K562 (cell line): ENCODE measurements around the gene CCDC137.

ENCODE experiments used
- E2F4 ChIP-seq: sonication (generic); formaldehyde crosslinking; IDR thresholded peaks from 2 replicates; pipeline ENCODE4 v1.8.0; 2022; ENCODE audit warnings: mild to moderate bottlenecking, low read depth, missing genetic modification reagents
- ETS2 ChIP-seq: IDR thresholded peaks from 2 replicates; pipeline ENCODE4 v1.6.1; 2016; ENCODE audit warnings: borderline replicate concordance, missing genetic modification characterization, mild to moderate bottlenecking, moderate library complexity, missing compliant biosample characterization; ENCODE audit not compliant: poor library complexity, severe bottlenecking
- EZH2 ChIP-seq: IDR thresholded peaks from 2 replicates; pipeline ENCODE4 v1.6.1; 2012; ENCODE audit warnings: low read depth, mild to moderate bottlenecking, inconsistent platforms, low read length, borderline replicate concordance
- MAZ ChIP-seq, 2 experiments: fragments of 450-650 bp in 1 of 2; sonication (generic) in 1 of 2; formaldehyde crosslinking; IDR thresholded peaks in 1 of 2; conservative IDR thresholded peaks in 1 of 2; 2 replicates each; pipeline versions ENCODE4 v1.4.0 to v1.5.0; 2020; ENCODE audit warnings: mild to moderate bottlenecking in 1 of 2, missing genetic modification reagents in 1 of 2
- MYC ChIP-seq, 2 experiments: fragments of 250-450 bp in 1 of 2; sonication (Bioruptor Pico) in 1 of 2; IDR thresholded peaks; 2 replicates each; pipeline versions ENCODE4 v1.5.1 to v1.6.1; 2012 to 2021; ENCODE audit warnings: low read depth in 2 of 2, borderline replicate concordance in 1 of 2, improper control_type of control experiment in 1 of 2, low read length in 1 of 2, mild to moderate bottlenecking in 1 of 2, moderate library complexity in 1 of 2
- NCOA1 ChIP-seq: fragments of 450-650 bp; IDR thresholded peaks from 2 replicates; pipeline ENCODE4 v1.6.1; 2016; ENCODE audit warnings: low read depth
- PYGO2 ChIP-seq: fragments of 450-650 bp; IDR thresholded peaks from 2 replicates; pipeline ENCODE4 v1.6.1; 2016; ENCODE audit warnings: mild to moderate bottlenecking, missing genetic modification characterization, moderate library complexity, missing compliant biosample characterization
- RBM22 ChIP-seq: fragments of 200-400 bp; formaldehyde crosslinking; IDR thresholded peaks from 2 replicates; pipeline ENCODE4 v1.6.1; 2018; ENCODE audit warnings: low read length, low read depth; ENCODE audit not compliant: poor library complexity, severe bottlenecking
- RBM39 ChIP-seq: fragments of 200-400 bp; formaldehyde crosslinking; optimal IDR thresholded peaks from 2 replicates; pipeline ENCODE3; 2018; ENCODE audit warnings: low read depth, low read length
- STAG1 ChIP-seq: sonication (generic); formaldehyde crosslinking; IDR thresholded peaks from 2 replicates; pipeline ENCODE4 v1.5.0; 2020; ENCODE audit warnings: missing genetic modification reagents, borderline replicate concordance
- ZC3H11A ChIP-seq: IDR thresholded peaks from 2 replicates; pipeline ENCODE4 v1.6.1; 2012; ENCODE audit warnings: low read depth, low read length, improper control_type of control experiment
- ZNF121 ChIP-seq: sonication (generic); formaldehyde crosslinking; conservative IDR thresholded peaks from 2 replicates; pipeline ENCODE4 v1.8.0; 2022; ENCODE audit warnings: missing genetic modification reagents
- TF ChIP-seq, protein P1 (sequence below), 3 experiments: IDR thresholded peaks in 2 of 3; conservative IDR thresholded peaks in 1 of 3; 2 replicates each; pipeline ENCODE4 v1.5.1; 2011 to 2012; ENCODE audit warnings: low read length in 3 of 3, mild to moderate bottlenecking in 3 of 3, control low read depth in 2 of 3, improper control_type of control experiment in 1 of 3, inconsistent platforms in 1 of 3, low read depth in 1 of 3, mixed read lengths in 1 of 3, moderate library complexity in 1 of 3; ENCODE audit not compliant: insufficient read depth in 2 of 3

- TF ChIP-seq E2F4 (no peak), NCOA1 (no peak), PYGO2 (tag) (no peak), RBM39 (no peak), MAZ (CRISPR knock-in tag; conservative IDR thresholded peaks at IDR 0.05 in 1 of 2, IDR thresholded peaks at IDR 0.05 in 1 of 2) (0 out of 4 replicates have a peak, but pooled peaks have one; percentile 6 to 51), STAG1 (CRISPR knock-in tag) (no peak), ETS2 (tag) (no peak), MYC (IDR thresholded peaks at IDR 0.05; ENCODE audit: low read depth, low read length) (no peak), MYC (CRISPR knock-in tag; IDR thresholded peaks at IDR 0.05; ENCODE audit: borderline replicate concordance, low read depth) (no peak), ZNF121 (no peak), RBM22 (peak; percentile 46), ZC3H11A (no peak), EZH2 (no peak)
- TF ChIP-seq, protein P1, sequence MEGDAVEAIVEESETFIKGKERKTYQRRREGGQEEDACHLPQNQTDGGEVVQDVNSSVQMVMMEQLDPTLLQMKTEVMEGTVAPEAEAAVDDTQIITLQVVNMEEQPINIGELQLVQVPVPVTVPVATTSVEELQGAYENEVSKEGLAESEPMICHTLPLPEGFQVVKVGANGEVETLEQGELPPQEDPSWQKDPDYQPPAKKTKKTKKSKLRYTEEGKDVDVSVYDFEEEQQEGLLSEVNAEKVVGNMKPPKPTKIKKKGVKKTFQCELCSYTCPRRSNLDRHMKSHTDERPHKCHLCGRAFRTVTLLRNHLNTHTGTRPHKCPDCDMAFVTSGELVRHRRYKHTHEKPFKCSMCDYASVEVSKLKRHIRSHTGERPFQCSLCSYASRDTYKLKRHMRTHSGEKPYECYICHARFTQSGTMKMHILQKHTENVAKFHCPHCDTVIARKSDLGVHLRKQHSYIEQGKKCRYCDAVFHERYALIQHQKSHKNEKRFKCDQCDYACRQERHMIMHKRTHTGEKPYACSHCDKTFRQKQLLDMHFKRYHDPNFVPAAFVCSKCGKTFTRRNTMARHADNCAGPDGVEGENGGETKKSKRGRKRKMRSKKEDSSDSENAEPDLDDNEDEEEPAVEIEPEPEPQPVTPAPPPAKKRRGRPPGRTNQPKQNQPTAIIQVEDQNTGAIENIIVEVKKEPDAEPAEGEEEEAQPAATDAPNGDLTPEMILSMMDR (IDR thresholded peaks at IDR 0.05 in 2 of 3, conservative IDR thresholded peaks at IDR 0.05 in 1 of 3; ENCODE audit: insufficient read depth in 2 of 3, low read depth in 1 of 3, low read length in 3 of 3), result peak; percentile 52 to 71 (median 63)
These were observed 46.0 kb downstream of the CCDC137 start for GRCh38 chr17:81712468-81713003.
